ENCODE data around the gene ASPHD1. TPM values are rescaled to one million over a fixed set of nuclear protein-coding genes. Genes with fewer than 3 reads are reported as not detected.

ASPHD1 gene
- total RNA-seq, 4 donors from 2014 or later = 0.42 TPM; not detected in 3

- WGBS, 2 donors (ENCODE audit: low coverage in 1 of 2) = 79 to 88% methylated on average over 4 to 5 of the region's 8 CpGs
- Histone ChIP-seq H3K36me3 (no peaks in the 10 kb centered on the region), H3K27ac (no peak overlapping the region), H3K4me3 (no peak overlapping the region), H3K27me3 (no peaks in the 10 kb centered on the region), H3K9me3 (no peaks in the 10 kb centered on the region), H3K4me1 (no peaks in the 10 kb centered on the region)
- TF ChIP-seq POLR2A (IDR thresholded peaks at IDR 0.05) = no peak
- no peak for TF ChIP-seq POLR2AphosphoS5 (IDR thresholded peaks at IDR 0.05)
- TF ChIP-seq EP300 (IDR thresholded peaks at IDR 0.05) = no peak
- TF ChIP-seq CTCF (IDR thresholded peaks at IDR 0.05) = no peak
- no peak for ATAC-seq
Measured at GRCh38 chr16:29951625-29952365, 51.5 kb downstream of the ASPHD1 start.

Other genes starting within 250 kb of the ASPHD1 start
- 1 to 10 TPM in 3 of 4 donors, not detected in 1; 1.2 to 2.3 (median 2.0) TPM for gene SPN, start 237.2 kb upstream of the ASPHD1 start, total RNA-seq
- 1 to 10 TPM in 3 of 4 donors, under 1 TPM in 1; 0.62 to 6.7 (median 4.3) TPM for gene QPRT, start 221.3 kb upstream of the ASPHD1 start, total RNA-seq
- 1 to 10 TPM in 2 of 4 donors, under 1 TPM in 2; 0.32 to 2.7 (median 1.3) TPM for gene C16orf54, start 154.5 kb upstream of the ASPHD1 start, total RNA-seq
- gene ZG16, start 122.2 kb upstream of the ASPHD1 start, total RNA-seq = not detected
- gene KIF22, start 109.7 kb upstream of the ASPHD1 start, total RNA-seq = 10 to 100 TPM in 3 of 4 donors, 1 to 10 TPM in 1; 9.4 to 17.3 (median 12.8) TPM
- gene MAZ, start 94.0 kb upstream of the ASPHD1 start, total RNA-seq = 100 to 1,000 TPM in 3 of 4 donors, 10 to 100 TPM in 1; 86.3 to 212 (median 116) TPM
- gene PRRT2, start 88.3 kb upstream of the ASPHD1 start, total RNA-seq = 10 to 100 TPM in 1 of 4 donors, 1 to 10 TPM in 3; 4.2 to 13.5 (median 6.0) TPM
- 10 to 100 TPM; 19.3 to 29.6 (median 20.2) TPM for gene PAGR1, start 84.3 kb upstream of the ASPHD1 start, total RNA-seq
- gene MVP, start 80.0 kb upstream of the ASPHD1 start, total RNA-seq = 100 to 1,000 TPM in 3 of 4 donors, 10 to 100 TPM in 1; 82.2 to 162 (median 129) TPM
- gene CDIPT, start 37.3 kb upstream of the ASPHD1 start, total RNA-seq = 100 to 1,000 TPM; 119 to 167 (median 130) TPM
- gene SEZ6L2, start 938 bp upstream of the ASPHD1 start, total RNA-seq = 1 to 10 TPM in 3 of 4 donors, not detected in 1; 1.1 to 1.6 (median 1.1) TPM
- gene KCTD13, start 25.7 kb downstream of the ASPHD1 start, total RNA-seq = 10 to 100 TPM; 12.0 to 30.7 (median 20.1) TPM
- gene TMEM219, start 61.6 kb downstream of the ASPHD1 start, total RNA-seq = 100 to 1,000 TPM in 2 of 4 donors, 10 to 100 TPM in 2; 89.1 to 131 (median 100) TPM
- 10 to 100 TPM; 38.4 to 62.1 (median 46.5) TPM for gene TAOK2, start 73.4 kb downstream of the ASPHD1 start, total RNA-seq
- gene HIRIP3, start 95.1 kb downstream of the ASPHD1 start, total RNA-seq = 10 to 100 TPM; 25.6 to 31.4 (median 28.2) TPM
- 10 to 100 TPM; 40.9 to 82.2 (median 74.4) TPM for gene INO80E, start 95.8 kb downstream of the ASPHD1 start, total RNA-seq
- gene DOC2A, start 110.5 kb downstream of the ASPHD1 start, total RNA-seq = under 1 TPM in 3 of 4 donors, not detected in 1; 0.77 to 0.81 (median 0.78) TPM
- gene C16orf92, start 122.7 kb downstream of the ASPHD1 start, total RNA-seq = not detected
- gene TLCD3B, start 130.8 kb downstream of the ASPHD1 start, total RNA-seq = not detected
- 1,000 to 10,000 TPM; 1,018 to 1,914 (median 1,258) TPM for gene ALDOA, start 165.3 kb downstream of the ASPHD1 start, total RNA-seq
- gene PPP4C, start 175.5 kb downstream of the ASPHD1 start, total RNA-seq = 10 to 100 TPM; 41.2 to 58.5 (median 48.6) TPM
- under 1 TPM; 0.40 to 0.84 (median 0.45) TPM for gene TBX6, start 191.4 kb downstream of the ASPHD1 start, total RNA-seq
- 100 to 1,000 TPM in 1 of 4 donors, 10 to 100 TPM in 3; 76.9 to 105 (median 80.2) TPM for gene YPEL3, start 195.7 kb downstream of the ASPHD1 start, total RNA-seq
- gene GDPD3, start 213.0 kb downstream of the ASPHD1 start, total RNA-seq = 1 to 10 TPM; 1.1 to 3.1 (median 1.9) TPM
- gene MAPK3, start 222.7 kb downstream of the ASPHD1 start, total RNA-seq = 10 to 100 TPM; 39.2 to 61.4 (median 48.4) TPM